HepG2 (cell line): ENCODE data around the gene FXYD4. TPM values are rescaled to one million over a fixed set of nuclear protein-coding genes. Genes with fewer than 3 reads are reported as not detected.

ENCODE experiments used
- HNRNPL ChIP-seq: fragments of 200-400 bp; formaldehyde crosslinking; IDR thresholded peaks from 2 replicates; pipeline ENCODE4 v1.6.1; 2017; ENCODE audit warnings: mild to moderate bottlenecking, low read depth, low read length
- JARID2 ChIP-seq: sonication (generic); formaldehyde crosslinking; IDR thresholded peaks from 2 replicates; pipeline ENCODE4 v1.8.1; 2023; ENCODE audit warnings: missing genetic modification reagents, inconsistent platforms; ENCODE audit not compliant: insufficient replicate concordance
- MAFG ChIP-seq: sonication (generic); formaldehyde crosslinking; IDR thresholded peaks from 2 replicates; pipeline ENCODE4 v1.5.1; 2020; ENCODE audit warnings: mild to moderate bottlenecking, missing genetic modification reagents
- MYC ChIP-seq: sonication (generic); formaldehyde crosslinking; IDR thresholded peaks from 2 replicates; pipeline ENCODE4 v1.9.0; 2021; ENCODE audit warnings: missing genetic modification reagents, borderline replicate concordance
- NCOA5 ChIP-seq: sonication (generic); formaldehyde crosslinking; IDR thresholded peaks from 2 replicates; pipeline ENCODE4 v1.4.0; 2020; ENCODE audit warnings: missing genetic modification reagents
- NFIB ChIP-seq: sonication (generic); formaldehyde crosslinking; IDR thresholded peaks from 2 replicates; pipeline ENCODE4 v1.9.0; 2021; ENCODE audit warnings: missing genetic modification reagents, mild to moderate bottlenecking, borderline replicate concordance
- NFKBIZ ChIP-seq: IDR thresholded peaks from 2 replicates; pipeline ENCODE4 v1.6.1; 2018; ENCODE audit warnings: missing genetic modification reagents, missing compliant biosample characterization
- POGZ ChIP-seq: sonication (generic); formaldehyde crosslinking; IDR thresholded peaks from 2 replicates; pipeline ENCODE4 v1.4.0; 2020; ENCODE audit warnings: mild to moderate bottlenecking, missing genetic modification reagents
- ZNF10 ChIP-seq: sonication (generic); formaldehyde crosslinking; IDR thresholded peaks from 2 replicates; pipeline ENCODE4 v1.4.0; 2020; ENCODE audit warnings: mild to moderate bottlenecking, low read depth, missing genetic modification reagents, borderline replicate concordance
- ZNF124 ChIP-seq: sonication (generic); formaldehyde crosslinking; IDR thresholded peaks from 2 replicates; pipeline ENCODE4 v1.4.0; 2020; ENCODE audit warnings: missing genetic modification reagents
- ZNF225 ChIP-seq: sonication (generic); formaldehyde crosslinking; IDR thresholded peaks from 2 replicates; pipeline ENCODE4 v1.4.0; 2020; ENCODE audit warnings: mild to moderate bottlenecking, missing genetic modification reagents
- ZNF431 ChIP-seq: sonication (generic); formaldehyde crosslinking; IDR thresholded peaks from 2 replicates; pipeline ENCODE4 v1.9.0; 2022; ENCODE audit warnings: missing genetic modification reagents, low read depth, mild to moderate bottlenecking, borderline replicate concordance
- ZNF441 ChIP-seq: sonication (generic); formaldehyde crosslinking; IDR thresholded peaks from 2 replicates; pipeline ENCODE4 v1.7.0; 2021; ENCODE audit warnings: missing genetic modification reagents, borderline replicate concordance
- ZNF567 ChIP-seq: sonication (generic); formaldehyde crosslinking; IDR thresholded peaks from 2 replicates; pipeline ENCODE4 v1.8.1; 2023; ENCODE audit warnings: mild to moderate bottlenecking, missing genetic modification reagents, borderline replicate concordance
- ZNF674 ChIP-seq: sonication (generic); formaldehyde crosslinking; IDR thresholded peaks from 2 replicates; pipeline ENCODE4 v1.5.0; 2020; ENCODE audit warnings: low read depth, mild to moderate bottlenecking, missing genetic modification reagents
- ZNF761 ChIP-seq: sonication (generic); formaldehyde crosslinking; conservative IDR thresholded peaks from 2 replicates; pipeline ENCODE4 v1.4.0; 2020; ENCODE audit warnings: mild to moderate bottlenecking, missing genetic modification reagents
- ZNF780A ChIP-seq: sonication (generic); formaldehyde crosslinking; IDR thresholded peaks from 2 replicates; pipeline ENCODE4 v1.8.0; 2022; ENCODE audit warnings: mild to moderate bottlenecking, missing genetic modification reagents, moderate library complexity
- polyA plus RNA-seq, 8 experiments: library from polyadenylated mRNA; depleted of rRNA in 3 of 8; stranded (reverse) in 7 of 8; unstranded in 1 of 8; fragments of >200 nt; fragmentation: Illumina TruSeq in 4 of 8; extraction: Trizol in 4 of 8; gene quantifications; 2 replicates each; pipeline versions ENCODE4 v1.2.1 to v1.2.3, GENCODE V29; 2011 to 2016; ENCODE audit warnings: low read depth in 4 of 8, missing spikeins in 1 of 8, mixed read lengths in 1 of 8; ENCODE audit not compliant: insufficient read depth in 1 of 8
- total RNA-seq, 5 experiments: library from RNA; depleted of rRNA; stranded (reverse); fragments of >200 nt; fragmentation: Illumina TruSeq; extraction: Trizol; gene quantifications; 2 replicates each; pipeline ENCODE4 v1.2.3, GENCODE V29; 2016; ENCODE audit warnings: low read depth in 1 of 5
- TF ChIP-seq, protein P1 (sequence below): sonication (generic); formaldehyde crosslinking; conservative IDR thresholded peaks from 2 replicates; pipeline ENCODE4 v1.4.0; 2020; ENCODE audit warnings: mild to moderate bottlenecking, missing genetic modification reagents, moderate library complexity
- TF ChIP-seq, protein P2 (sequence below), 2 experiments: sonication (generic) in 1 of 2; formaldehyde crosslinking in 1 of 2; IDR thresholded peaks; 2 replicates each; pipeline versions ENCODE4 v1.6.1 to v1.9.0; 2014 to 2022; ENCODE audit warnings: antibody characterized with exemption in 1 of 2, borderline replicate concordance in 1 of 2, inconsistent platforms in 1 of 2, low read depth in 1 of 2, missing genetic modification reagents in 1 of 2

The FXYD4 gene
- total and polyA plus RNA-seq, 2 of the 13 experiments (the other 11 are each of a cell fraction or from before 2014, with no cell fraction given), result not detected

DNA sequence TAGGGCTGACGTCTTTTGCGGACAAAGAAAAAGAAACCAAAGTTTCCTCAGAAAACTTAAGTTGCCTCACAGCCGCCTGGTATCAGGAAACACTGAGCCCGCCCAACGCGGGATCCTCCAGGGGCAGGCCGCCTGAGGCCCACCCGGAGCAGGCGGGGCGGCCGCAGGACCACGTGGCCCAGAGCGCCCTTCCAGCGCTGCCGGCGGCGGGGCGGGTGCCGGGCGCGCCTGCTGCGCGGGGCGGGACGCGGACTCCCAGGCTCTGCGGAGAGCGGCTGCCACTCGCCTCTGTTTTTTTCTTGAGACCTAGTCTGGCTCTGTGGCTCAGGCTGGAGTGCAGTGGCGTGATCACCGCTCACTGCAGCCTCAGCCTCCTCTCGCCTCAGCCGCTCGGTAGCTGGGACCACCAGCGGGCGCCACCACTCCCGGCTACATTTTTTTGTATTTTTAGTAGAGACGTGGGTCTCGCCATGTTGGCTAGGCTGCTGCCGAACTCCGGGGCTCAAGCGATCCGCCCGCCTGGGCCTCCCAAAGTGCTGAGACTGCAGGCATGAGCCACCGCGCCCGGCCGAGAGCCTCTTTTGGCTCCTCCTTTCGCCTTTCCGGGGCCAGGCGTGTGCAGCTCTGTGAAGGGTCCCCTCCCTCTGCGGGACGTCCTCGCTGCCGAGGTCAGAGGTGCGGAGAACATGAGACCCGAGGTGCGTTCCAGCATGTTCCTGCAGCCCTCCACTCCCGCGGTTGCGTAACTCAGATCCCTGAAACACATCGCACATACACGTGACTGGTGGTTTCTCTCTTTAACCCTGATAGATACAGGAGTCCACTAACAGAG lies 49.1 kb downstream of the FXYD4 start (continued):
- TF ChIP-seq ZNF431 (peak; percentile 81; the same call in 1 of the 2 replicates), ZNF10 (CRISPR knock-in tag) (no peak), ZNF225 (CRISPR knock-in tag) (peak; percentile 97), ZNF441 (CRISPR knock-in tag) (peak; percentile 88), ZNF761 (CRISPR knock-in tag) (peak; percentile 93), NFIB (CRISPR knock-in tag) (no peak), MAFG (CRISPR knock-in tag) (no peak), POGZ (peak; percentile 89; the same call in 1 of the 2 replicates), NCOA5 (CRISPR knock-in tag) (no peak), ZNF124 (CRISPR knock-in tag) (peak; percentile 98), ZNF567 (CRISPR knock-in tag) (peak; percentile 67; the same call in 1 of the 2 replicates), ZNF780A (peak; percentile 94; the same call in 1 of the 2 replicates), ZNF674 (no peak), NFKBIZ (CRISPR knock-in tag) (peak; percentile 94), HNRNPL (peak; percentile 74; the same call in 1 of the 2 replicates), MYC (peak; percentile 92), JARID2 (peak; percentile 82)
- TF ChIP-seq, protein P1, sequence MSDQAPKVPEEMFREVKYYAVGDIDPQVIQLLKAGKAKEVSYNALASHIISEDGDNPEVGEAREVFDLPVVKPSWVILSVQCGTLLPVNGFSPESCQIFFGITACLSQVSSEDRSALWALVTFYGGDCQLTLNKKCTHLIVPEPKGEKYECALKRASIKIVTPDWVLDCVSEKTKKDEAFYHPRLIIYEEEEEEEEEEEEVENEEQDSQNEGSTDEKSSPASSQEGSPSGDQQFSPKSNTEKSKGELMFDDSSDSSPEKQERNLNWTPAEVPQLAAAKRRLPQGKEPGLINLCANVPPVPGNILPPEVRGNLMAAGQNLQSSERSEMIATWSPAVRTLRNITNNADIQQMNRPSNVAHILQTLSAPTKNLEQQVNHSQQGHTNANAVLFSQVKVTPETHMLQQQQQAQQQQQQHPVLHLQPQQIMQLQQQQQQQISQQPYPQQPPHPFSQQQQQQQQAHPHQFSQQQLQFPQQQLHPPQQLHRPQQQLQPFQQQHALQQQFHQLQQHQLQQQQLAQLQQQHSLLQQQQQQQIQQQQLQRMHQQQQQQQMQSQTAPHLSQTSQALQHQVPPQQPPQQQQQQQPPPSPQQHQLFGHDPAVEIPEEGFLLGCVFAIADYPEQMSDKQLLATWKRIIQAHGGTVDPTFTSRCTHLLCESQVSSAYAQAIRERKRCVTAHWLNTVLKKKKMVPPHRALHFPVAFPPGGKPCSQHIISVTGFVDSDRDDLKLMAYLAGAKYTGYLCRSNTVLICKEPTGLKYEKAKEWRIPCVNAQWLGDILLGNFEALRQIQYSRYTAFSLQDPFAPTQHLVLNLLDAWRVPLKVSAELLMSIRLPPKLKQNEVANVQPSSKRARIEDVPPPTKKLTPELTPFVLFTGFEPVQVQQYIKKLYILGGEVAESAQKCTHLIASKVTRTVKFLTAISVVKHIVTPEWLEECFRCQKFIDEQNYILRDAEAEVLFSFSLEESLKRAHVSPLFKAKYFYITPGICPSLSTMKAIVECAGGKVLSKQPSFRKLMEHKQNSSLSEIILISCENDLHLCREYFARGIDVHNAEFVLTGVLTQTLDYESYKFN, result peak; percentile 89
- TF ChIP-seq, protein P2, sequence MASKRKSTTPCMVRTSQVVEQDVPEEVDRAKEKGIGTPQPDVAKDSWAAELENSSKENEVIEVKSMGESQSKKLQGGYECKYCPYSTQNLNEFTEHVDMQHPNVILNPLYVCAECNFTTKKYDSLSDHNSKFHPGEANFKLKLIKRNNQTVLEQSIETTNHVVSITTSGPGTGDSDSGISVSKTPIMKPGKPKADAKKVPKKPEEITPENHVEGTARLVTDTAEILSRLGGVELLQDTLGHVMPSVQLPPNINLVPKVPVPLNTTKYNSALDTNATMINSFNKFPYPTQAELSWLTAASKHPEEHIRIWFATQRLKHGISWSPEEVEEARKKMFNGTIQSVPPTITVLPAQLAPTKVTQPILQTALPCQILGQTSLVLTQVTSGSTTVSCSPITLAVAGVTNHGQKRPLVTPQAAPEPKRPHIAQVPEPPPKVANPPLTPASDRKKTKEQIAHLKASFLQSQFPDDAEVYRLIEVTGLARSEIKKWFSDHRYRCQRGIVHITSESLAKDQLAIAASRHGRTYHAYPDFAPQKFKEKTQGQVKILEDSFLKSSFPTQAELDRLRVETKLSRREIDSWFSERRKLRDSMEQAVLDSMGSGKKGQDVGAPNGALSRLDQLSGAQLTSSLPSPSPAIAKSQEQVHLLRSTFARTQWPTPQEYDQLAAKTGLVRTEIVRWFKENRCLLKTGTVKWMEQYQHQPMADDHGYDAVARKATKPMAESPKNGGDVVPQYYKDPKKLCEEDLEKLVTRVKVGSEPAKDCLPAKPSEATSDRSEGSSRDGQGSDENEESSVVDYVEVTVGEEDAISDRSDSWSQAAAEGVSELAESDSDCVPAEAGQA (IDR thresholded peaks at IDR 0.05; ENCODE audit: low read depth), result peak; percentile 75
- TF ChIP-seq, protein P2 (CRISPR knock-in tag; IDR thresholded peaks at IDR 0.05; ENCODE audit: borderline replicate concordance), result peak; percentile 93
